Spleen (tissue), 11 donors: ENCODE data around the gene ARHGAP30. TPM values are rescaled to one million over a fixed set of nuclear protein-coding genes. Genes with fewer than 3 reads are reported as not detected.

Source experiments
- DNase-seq: peaks from one replicate; pipeline ENCODE4 v3.0.0-alpha.2; 2020
- H3K27ac ChIP-seq, 8 donors: fragments of 200-600 bp; sonication (generic) in 7 of 8; 1 replicate in 4 of 8; 2 replicates in 4 of 8; pipeline versions ENCODE4 v1.5.0 to v1.8.0; 2016 to 2021; ENCODE audit warnings: inconsistent platforms in 4 of 8, mild to moderate bottlenecking in 4 of 8, moderate library complexity in 1 of 8
- H3K27me3 ChIP-seq, 7 donors: fragments of 200-600 bp; sonication (generic) in 6 of 7; replicated peaks in 1 of 7; 1 replicate in 4 of 7; 2 replicates in 3 of 7; pipeline versions ENCODE4 v1.5.0 to v1.8.0; 2016 to 2021; ENCODE audit warnings: inconsistent platforms in 3 of 7, mild to moderate bottlenecking in 1 of 7
- H3K36me3 ChIP-seq, 6 donors: fragments of 200-600 bp; sonication (generic) in 5 of 6; 1 replicate in 4 of 6; 2 replicates in 2 of 6; pipeline versions ENCODE4 v1.5.0 to v1.8.0; 2016 to 2021; ENCODE audit warnings: inconsistent platforms in 2 of 6
- H3K4me1 ChIP-seq, 6 donors: fragments of 200-600 bp; sonication (generic) in 5 of 6; 1 replicate in 3 of 6; 2 replicates in 3 of 6; pipeline versions ENCODE4 v1.5.0 to v1.8.0; 2016 to 2021; ENCODE audit warnings: inconsistent platforms in 3 of 6
- H3K4me3 ChIP-seq, 8 donors: fragments of 200-600 bp; sonication (generic) in 7 of 8; 1 replicate in 4 of 8; 2 replicates in 4 of 8; pipeline versions ENCODE4 v1.5.0 to v1.8.0; 2016 to 2021; ENCODE audit warnings: inconsistent platforms in 4 of 8, mild to moderate bottlenecking in 4 of 8, moderate library complexity in 2 of 8
- H3K9me3 ChIP-seq, 8 donors: fragments of 200-600 bp; sonication (generic) in 7 of 8; 1 replicate in 4 of 8; 2 replicates in 4 of 8; pipeline versions ENCODE4 v1.5.0 to v1.8.0; 2016 to 2021; ENCODE audit warnings: inconsistent platforms in 4 of 8
- POLR2A ChIP-seq, 3 donors: fragments of 450-650 bp; IDR thresholded peaks; one replicate each; pipeline ENCODE4 v1.5.1; 2017; ENCODE audit warnings: antibody characterized with exemption in 3 of 3, mild to moderate bottlenecking in 1 of 3
- POLR2AphosphoS5 ChIP-seq, 3 donors: sonication (generic); formaldehyde crosslinking; IDR thresholded peaks; one replicate each; pipeline ENCODE4 v1.5.1; 2017; ENCODE audit warnings: antibody characterized with exemption in 3 of 3
- WGBS, 5 donors: extraction: QIAGEN DNeasy Blood & Tissue Kit in 3 of 5; methylation state at CpG; one replicate each; pipeline versions ENCODE4 v1.1.5 to v1.1.7; 2013 to 2018; 5-methylcytosine and 5-hydroxymethylcytosine counted together
- intact Hi-C: fragments of 100-400 bp; cut with DNase I; formaldehyde crosslinking; loops from one replicate; pipeline ENCODE4 v1.15.0; 2023; ENCODE audit warnings: low total_unique reads
- polyA plus RNA-seq, 3 donors: library from polyadenylated mRNA; stranded (reverse); fragments of 200-250 nt; gene quantifications; one replicate each; pipeline ENCODE4 v1.2.1, GENCODE V29; 2013
- total RNA-seq, 7 donors: library from RNA; depleted of rRNA in 3 of 7; stranded (reverse); fragments of >200 nt in 3 of 7; fragmentation: NEBNext Ultra II Directional in 4 of 7; extraction: Animal tissue kit (Norgen Biotek cat#: 25700) in 4 of 7; gene quantifications; one replicate each; pipeline versions ENCODE4 v1.1.0 to v1.2.1, GENCODE V29; 2016 to 2021
- TF ChIP-seq, protein P1 (sequence below), 11 experiments: fragments of 200-600 bp in 7 of 11; fragments of 450-650 bp in 4 of 11; sonication (generic) in 4 of 11; IDR thresholded peaks in 8 of 11; conservative IDR thresholded peaks in 3 of 11; 1 replicate in 7 of 11; 2 replicates in 4 of 11; pipeline versions ENCODE4 v1.4.0 to v1.8.0; 2016 to 2021; ENCODE audit warnings: antibody characterized with exemption in 11 of 11, inconsistent platforms in 4 of 11, mild to moderate bottlenecking in 1 of 11
- donor health status: healthy with polysubstance abuse.
- donor health status: DM: no; HTN: no; CAD: no; lungs with moderate emphysema.
- donor health status: DM: no; HTN: no; CAD: no.
- donor health status: Bipolar disorder and iron deficiency.
- donor health status: healthy.
- donor health status: DM: no; HTN: no; CAD: no.
- donor health status: DM: yes; HTN: yes; CAD: no.

Gene ARHGAP30
- total and polyA plus RNA-seq, 10 donors: 28.8 to 145 (median 120) TPM

GRCh38 chr1:161077426-161077825 lies 7.7 kb upstream of the ARHGAP30 start:
- Histone ChIP-seq H3K36me3 (no peaks in the 10 kb centered on the region), H3K4me3 (no peak overlapping the region), H3K27me3 (peaks cover 0 to 9% (median 0%) of the 10 kb centered on the region in 7 donors), H3K4me1 (no peaks in the 10 kb centered on the region), H3K27ac (no peak overlapping the region), H3K9me3 (no peaks in the 10 kb centered on the region)
- WGBS, 5 donors: 77 to 89% (median 84%) methylated on average over 5 to 9 of the region's 9 CpGs
- no peak for DNase-seq
- intact Hi-C loops: no loop called here
- TF ChIP-seq POLR2A (IDR thresholded peaks at IDR 0.05): no peak

- intact Hi-C loops: no loop called here
- TF ChIP-seq POLR2AphosphoS5 (IDR thresholded peaks at IDR 0.05) (no peak), POLR2A (IDR thresholded peaks at IDR 0.05) (no peak)
- TF ChIP-seq, protein P1, sequence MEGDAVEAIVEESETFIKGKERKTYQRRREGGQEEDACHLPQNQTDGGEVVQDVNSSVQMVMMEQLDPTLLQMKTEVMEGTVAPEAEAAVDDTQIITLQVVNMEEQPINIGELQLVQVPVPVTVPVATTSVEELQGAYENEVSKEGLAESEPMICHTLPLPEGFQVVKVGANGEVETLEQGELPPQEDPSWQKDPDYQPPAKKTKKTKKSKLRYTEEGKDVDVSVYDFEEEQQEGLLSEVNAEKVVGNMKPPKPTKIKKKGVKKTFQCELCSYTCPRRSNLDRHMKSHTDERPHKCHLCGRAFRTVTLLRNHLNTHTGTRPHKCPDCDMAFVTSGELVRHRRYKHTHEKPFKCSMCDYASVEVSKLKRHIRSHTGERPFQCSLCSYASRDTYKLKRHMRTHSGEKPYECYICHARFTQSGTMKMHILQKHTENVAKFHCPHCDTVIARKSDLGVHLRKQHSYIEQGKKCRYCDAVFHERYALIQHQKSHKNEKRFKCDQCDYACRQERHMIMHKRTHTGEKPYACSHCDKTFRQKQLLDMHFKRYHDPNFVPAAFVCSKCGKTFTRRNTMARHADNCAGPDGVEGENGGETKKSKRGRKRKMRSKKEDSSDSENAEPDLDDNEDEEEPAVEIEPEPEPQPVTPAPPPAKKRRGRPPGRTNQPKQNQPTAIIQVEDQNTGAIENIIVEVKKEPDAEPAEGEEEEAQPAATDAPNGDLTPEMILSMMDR (IDR thresholded peaks at IDR 0.05 in 8 of 11, conservative IDR thresholded peaks at IDR 0.05 in 3 of 11): no peak
- Histone ChIP-seq H3K4me1 (peaks cover 0 to 9% (median 7%) of the 10 kb centered on the region in 6 donors), H3K4me3 (no peak overlapping the region), H3K9me3 (no peaks in the 10 kb centered on the region), H3K27me3 (peaks cover 0 to 9% (median 0%) of the 10 kb centered on the region in 7 donors), H3K27ac (no peak overlapping the region), H3K36me3 (no peaks in the 10 kb centered on the region)
- DNase-seq: no peak
Observed at GRCh38 chr1:161076410-161076809, 6.7 kb upstream of the ARHGAP30 start.

DNA sequence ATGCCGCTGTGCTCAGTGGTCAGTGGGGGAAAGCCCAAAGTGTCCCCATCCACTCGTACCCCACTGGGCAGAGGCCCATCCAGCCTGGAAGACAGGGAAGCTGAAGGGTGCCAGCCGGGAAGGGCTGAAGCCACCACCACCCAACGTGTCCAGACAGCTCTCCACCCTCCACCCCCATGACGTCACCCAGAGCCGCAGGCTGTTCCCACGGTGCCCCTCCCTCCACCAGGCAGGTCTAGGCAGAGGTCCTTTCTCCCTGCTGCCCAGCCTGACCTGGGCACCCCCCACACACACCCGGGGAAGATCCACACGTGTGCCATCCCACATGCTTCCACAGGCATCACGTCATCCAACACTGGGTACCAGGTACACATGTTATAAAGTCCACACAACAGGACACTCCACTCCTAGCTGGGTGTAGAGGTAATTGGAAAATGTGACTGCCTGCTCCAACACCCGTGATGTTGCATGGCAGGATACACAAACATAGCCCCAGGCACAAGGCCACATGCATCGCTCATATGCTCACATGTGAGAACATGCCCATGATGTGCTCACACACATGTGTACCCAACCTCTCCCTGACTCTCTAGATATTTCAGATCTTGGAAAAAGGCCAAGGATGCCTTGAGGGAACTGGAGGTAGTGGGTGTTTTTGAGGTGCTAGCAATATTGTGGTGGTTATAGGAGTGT lies 5.1 kb upstream of the ARHGAP30 start:
- DNase-seq: no peak
- intact Hi-C loops: no loop called here
- Histone ChIP-seq H3K4me1 (peaks cover 0 to 25% (median 18%) of the 10 kb centered on the region in 6 donors), H3K4me3 (no peak overlapping the region), H3K36me3 (no peaks in the 10 kb centered on the region), H3K27me3 (peaks cover 0 to 9% (median 0%) of the 10 kb centered on the region in 7 donors), H3K9me3 (no peaks in the 10 kb centered on the region), H3K27ac (no peak overlapping the region)
- 84 to 92% (median 87%) methylated on average over 12 of the region's 12 CpGs for WGBS, 5 donors
- no peak for TF ChIP-seq POLR2A (IDR thresholded peaks at IDR 0.05)
- TF ChIP-seq, protein P1 (IDR thresholded peaks at IDR 0.05 in 8 of 11, conservative IDR thresholded peaks at IDR 0.05 in 3 of 11): no peak
- no peak for TF ChIP-seq POLR2AphosphoS5 (IDR thresholded peaks at IDR 0.05)

GRCh38 chr1:161073474-161074121 lies 3.9 kb upstream of the ARHGAP30 start:
- no peak for TF ChIP-seq POLR2A (IDR thresholded peaks at IDR 0.05)
- no peak for TF ChIP-seq POLR2AphosphoS5 (IDR thresholded peaks at IDR 0.05)
- TF ChIP-seq, protein P1 (IDR thresholded peaks at IDR 0.05 in 8 of 11, conservative IDR thresholded peaks at IDR 0.05 in 3 of 11): no peak
- no peak overlapping the region for H3K27ac ChIP-seq
- no peaks in the 10 kb centered on the region for H3K36me3 ChIP-seq
- WGBS, 5 donors: 70 to 83% (median 74%) methylated on average over 1 to 7 of the region's 7 CpGs
- no peak for DNase-seq
- no peak overlapping the region for H3K4me3 ChIP-seq
- no peaks in the 10 kb centered on the region for H3K27me3 ChIP-seq
- peaks cover 0 to 32% (median 24%) of the 10 kb centered on the region in 6 donors for H3K4me1 ChIP-seq
- no peaks in the 10 kb centered on the region for H3K9me3 ChIP-seq
- intact Hi-C loops: no loop called here
